ENCODE measurements around the gene CHTF8. TPM values are rescaled to one million over a fixed set of nuclear protein-coding genes. Genes with fewer than 3 reads are reported as not detected.

Gene CHTF8
- polyA plus RNA-seq, 1 of the 3 experiments (the other 2 are of a cell fraction), result 83.0 TPM

DNA sequence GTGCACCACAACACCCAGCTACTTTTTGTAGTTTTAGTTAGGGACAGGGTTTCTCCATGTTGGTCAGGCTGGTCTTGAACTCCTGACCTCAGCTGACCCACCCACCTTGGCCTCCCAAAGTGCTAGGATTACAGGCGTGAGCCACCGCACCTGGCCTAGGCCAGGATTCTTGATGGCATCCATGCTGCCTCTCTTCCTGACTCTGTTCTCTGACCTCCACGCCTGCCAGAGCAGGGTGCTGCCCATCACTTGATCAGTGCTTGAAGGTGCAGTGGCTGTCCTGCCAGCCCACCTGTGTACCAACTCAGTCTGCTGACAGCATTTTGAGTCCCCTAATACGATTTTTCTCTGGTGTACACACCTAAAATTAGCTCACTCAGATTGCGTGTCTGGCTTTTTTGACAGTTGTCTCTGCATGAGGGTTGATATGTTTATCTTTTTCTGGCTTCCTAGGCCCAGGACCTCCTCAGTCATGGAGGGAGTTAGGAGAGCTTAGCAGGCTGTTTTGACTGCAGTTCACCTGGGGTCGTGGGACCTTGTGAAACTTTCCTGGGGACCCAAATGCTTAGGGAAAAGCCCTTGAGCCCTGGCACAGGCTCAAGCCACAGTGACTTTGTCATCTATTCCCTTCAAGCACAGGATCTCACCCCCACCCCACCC lies 21.0 kb downstream of the CHTF8 start:
- TF ChIP-seq RXRA (IDR thresholded peaks at IDR 0.05; ENCODE audit: borderline replicate concordance, low read depth) (no peak), MXI1 (IDR thresholded peaks at IDR 0.05; ENCODE audit: low read depth, low read length) (no peak), SMC3 (IDR thresholded peaks at IDR 0.05; ENCODE audit: low read depth, low read length) (no peak), FOXJ3 (CRISPR knock-in tag; IDR thresholded peaks at IDR 0.05) (no peak), FOSL2 (IDR thresholded peaks at IDR 0.05; ENCODE audit: borderline replicate concordance, low read depth) (no peak), NFIC (IDR thresholded peaks at IDR 0.05; ENCODE audit: borderline replicate concordance) (no peak), TCF12 (IDR thresholded peaks at IDR 0.05) (no peak), FOXM1 (IDR thresholded peaks at IDR 0.05; ENCODE audit: low read depth) (no peak), JUND (IDR thresholded peaks at IDR 0.05) (no peak), ELF1 (IDR thresholded peaks at IDR 0.05) (no peak)
- TF ChIP-seq, protein P1, sequence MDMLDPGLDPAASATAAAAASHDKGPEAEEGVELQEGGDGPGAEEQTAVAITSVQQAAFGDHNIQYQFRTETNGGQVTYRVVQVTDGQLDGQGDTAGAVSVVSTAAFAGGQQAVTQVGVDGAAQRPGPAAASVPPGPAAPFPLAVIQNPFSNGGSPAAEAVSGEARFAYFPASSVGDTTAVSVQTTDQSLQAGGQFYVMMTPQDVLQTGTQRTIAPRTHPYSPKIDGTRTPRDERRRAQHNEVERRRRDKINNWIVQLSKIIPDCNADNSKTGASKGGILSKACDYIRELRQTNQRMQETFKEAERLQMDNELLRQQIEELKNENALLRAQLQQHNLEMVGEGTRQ (IDR thresholded peaks at IDR 0.05; ENCODE audit: borderline replicate concordance, low read depth, low read length), result no peak
- TF ChIP-seq, protein P2, sequence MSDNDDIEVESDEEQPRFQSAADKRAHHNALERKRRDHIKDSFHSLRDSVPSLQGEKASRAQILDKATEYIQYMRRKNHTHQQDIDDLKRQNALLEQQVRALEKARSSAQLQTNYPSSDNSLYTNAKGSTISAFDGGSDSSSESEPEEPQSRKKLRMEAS (IDR thresholded peaks at IDR 0.05; ENCODE audit: low read depth), result no peak
- TF ChIP-seq, protein P3, sequence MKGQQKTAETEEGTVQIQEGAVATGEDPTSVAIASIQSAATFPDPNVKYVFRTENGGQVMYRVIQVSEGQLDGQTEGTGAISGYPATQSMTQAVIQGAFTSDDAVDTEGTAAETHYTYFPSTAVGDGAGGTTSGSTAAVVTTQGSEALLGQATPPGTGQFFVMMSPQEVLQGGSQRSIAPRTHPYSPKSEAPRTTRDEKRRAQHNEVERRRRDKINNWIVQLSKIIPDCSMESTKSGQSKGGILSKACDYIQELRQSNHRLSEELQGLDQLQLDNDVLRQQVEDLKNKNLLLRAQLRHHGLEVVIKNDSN (IDR thresholded peaks at IDR 0.05; ENCODE audit: borderline replicate concordance, low read depth), result no peak
- TF ChIP-seq, protein P4, sequence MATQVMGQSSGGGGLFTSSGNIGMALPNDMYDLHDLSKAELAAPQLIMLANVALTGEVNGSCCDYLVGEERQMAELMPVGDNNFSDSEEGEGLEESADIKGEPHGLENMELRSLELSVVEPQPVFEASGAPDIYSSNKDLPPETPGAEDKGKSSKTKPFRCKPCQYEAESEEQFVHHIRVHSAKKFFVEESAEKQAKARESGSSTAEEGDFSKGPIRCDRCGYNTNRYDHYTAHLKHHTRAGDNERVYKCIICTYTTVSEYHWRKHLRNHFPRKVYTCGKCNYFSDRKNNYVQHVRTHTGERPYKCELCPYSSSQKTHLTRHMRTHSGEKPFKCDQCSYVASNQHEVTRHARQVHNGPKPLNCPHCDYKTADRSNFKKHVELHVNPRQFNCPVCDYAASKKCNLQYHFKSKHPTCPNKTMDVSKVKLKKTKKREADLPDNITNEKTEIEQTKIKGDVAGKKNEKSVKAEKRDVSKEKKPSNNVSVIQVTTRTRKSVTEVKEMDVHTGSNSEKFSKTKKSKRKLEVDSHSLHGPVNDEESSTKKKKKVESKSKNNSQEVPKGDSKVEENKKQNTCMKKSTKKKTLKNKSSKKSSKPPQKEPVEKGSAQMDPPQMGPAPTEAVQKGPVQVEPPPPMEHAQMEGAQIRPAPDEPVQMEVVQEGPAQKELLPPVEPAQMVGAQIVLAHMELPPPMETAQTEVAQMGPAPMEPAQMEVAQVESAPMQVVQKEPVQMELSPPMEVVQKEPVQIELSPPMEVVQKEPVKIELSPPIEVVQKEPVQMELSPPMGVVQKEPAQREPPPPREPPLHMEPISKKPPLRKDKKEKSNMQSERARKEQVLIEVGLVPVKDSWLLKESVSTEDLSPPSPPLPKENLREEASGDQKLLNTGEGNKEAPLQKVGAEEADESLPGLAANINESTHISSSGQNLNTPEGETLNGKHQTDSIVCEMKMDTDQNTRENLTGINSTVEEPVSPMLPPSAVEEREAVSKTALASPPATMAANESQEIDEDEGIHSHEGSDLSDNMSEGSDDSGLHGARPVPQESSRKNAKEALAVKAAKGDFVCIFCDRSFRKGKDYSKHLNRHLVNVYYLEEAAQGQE (IDR thresholded peaks at IDR 0.05; ENCODE audit: low read depth, low read length), result no peak
- no peaks in the 10 kb centered on the region for H3K79me2 ChIP-seq (ENCODE audit: insufficient read depth)
- H3K36me3 ChIP-seq (replicated peaks in 1 of 2; ENCODE audit: control insufficient read depth in 1 of 2, insufficient read depth in 2 of 2, low read length in 1 of 2), result peaks cover 4 to 46% of the 10 kb centered on the region in 2 experiments
- H3K27ac ChIP-seq (ENCODE audit: low read depth in 2 of 2, low read length in 1 of 2), result no peak overlapping the region
- 94% methylated on average over 5 of the region's 6 CpGs for WGBS (ENCODE audit: low lambda C conversion rate)
- H3K9me3 ChIP-seq, result no peaks in the 10 kb centered on the region
- H3K9ac ChIP-seq, result no peak overlapping the region
- no peaks in the 10 kb centered on the region for H3K27me3 ChIP-seq (ENCODE audit: insufficient read depth)
- H2AFZ ChIP-seq (ENCODE audit: low read depth), result no peak overlapping the region
- H4K20me1 ChIP-seq (ENCODE audit: insufficient read depth), result 0 out of 2 replicates have a peak, but pooled peaks cover 8% of the 10 kb centered on the region
- peaks cover 5 to 7% of the 10 kb centered on the region in 2 experiments; a peak in 1 of 4 replicates for H3K4me1 ChIP-seq (ENCODE audit: control insufficient read depth in 1 of 2, insufficient read depth in 2 of 2, low read depth in 1 of 2, low read length in 1 of 2)
- peaks cover 3% of the 10 kb centered on the region for H3F3A ChIP-seq (replicated peaks; ENCODE audit: insufficient read depth)
- H3K9me2 ChIP-seq, result no peaks in the 10 kb centered on the region
- ChIA-PET POLR2A (interaction anchor here (0.6 kb wide), 1 partner anchor 268 kb away, joined by 3 read pairs; the partner anchor contains the start of gene TANGO6), CTCF (interaction anchor here (0.8 to 7.3 kb wide), 8 partner anchors 10 to 521 kb away, joined by 3 to 62 read pairs (median 7); no protein-coding TSS in a partner anchor)
- DNase-seq, result no peak
- H3K4me2 ChIP-seq, result no peak overlapping the region
- H3K4me3 ChIP-seq (ENCODE audit: low read depth in 2 of 2, low read length in 1 of 2), result no peak overlapping the region

Data from SK-N-SH (cell line).